ENCODE measurements around the gene PRMT9. TPM values are rescaled to one million over a fixed set of nuclear protein-coding genes. Genes with fewer than 3 reads are reported as not detected.
A peak's percentile ranks its signal among the peaks of the same experiment; 100 is the strongest.

PRMT9 gene
- total and polyA plus RNA-seq, 2 donors (not counting 1 experiment from before 2014, with no cell fraction given) = 5.6 to 11.0 TPM

GRCh38 chr4:147714575-147715401 lies 30.8 kb upstream of the PRMT9 start:
- H3K79me2 ChIP-seq (ENCODE audit: control insufficient read depth, insufficient read depth, low read length) = no peaks in the 10 kb centered on the region
- CTCF ChIA-PET = no interaction called here
- H2AFZ ChIP-seq (ENCODE audit: insufficient read depth, low read depth, low read length, poor library complexity, severe bottlenecking) = no peak overlapping the region
- H3K9ac ChIP-seq (ENCODE audit: low read length) = no peak overlapping the region
- ATAC-seq (ENCODE audit: low read depth) (no peak), DNase-seq (no peak)
- no peaks in the 10 kb centered on the region for H3K4me1 Mint-ChIP-seq
- 100% methylated on average over 4 of the region's 8 CpGs for WGBS (ENCODE audit: insufficient coverage)
- H4K20me1 ChIP-seq (ENCODE audit: control insufficient read depth, insufficient read depth, low read length, poor library complexity, severe bottlenecking) = no peaks in the 10 kb centered on the region
- no peak overlapping the region for H3K4me2 ChIP-seq (replicated peaks; ENCODE audit: low read depth, low read length, poor library complexity, severe bottlenecking)
- no peak overlapping the region for H3K27ac Mint-ChIP-seq
- H3K4me3 Mint-ChIP-seq = no peak overlapping the region
- H3K9me3 ChIP-seq (ENCODE audit: control extremely low read depth in 1 of 3, control insufficient read depth in 2 of 3, insufficient read depth in 1 of 3, low read length in 2 of 3) = no peaks in the 10 kb centered on the region
- POLR2A ChIA-PET = no interaction called here
- TF ChIP-seq CTCF (IDR thresholded peaks at IDR 0.05) (no peak), EZH2 (IDR thresholded peaks at IDR 0.05; ENCODE audit: borderline replicate concordance, insufficient read depth, low read depth, low read length, poor library complexity, severe bottlenecking) (no peak)
- no peak overlapping the region for H3K4me3 ChIP-seq (ENCODE audit: control extremely low read depth in 1 of 5, extremely low read depth in 1 of 5, insufficient read depth in 1 of 5, low read depth in 2 of 5, low read length in 4 of 5)
- H3K27ac ChIP-seq (ENCODE audit: low read length in 2 of 2) = no peak overlapping the region
- H3K27me3 Mint-ChIP-seq = peaks cover 17% of the 10 kb centered on the region
- H3K27me3 ChIP-seq (replicated peaks in 1 of 4; ENCODE audit: control extremely low read depth in 1 of 4, control insufficient read depth in 3 of 4, insufficient read depth in 4 of 4, low read length in 3 of 4) = peaks cover 0 to 4% (median 0%) of the 10 kb centered on the region in 4 experiments
- H3K36me3 ChIP-seq (replicated peaks in 1 of 2; ENCODE audit: control extremely low read depth in 1 of 2, control insufficient read depth in 1 of 2, extremely low read depth in 1 of 2, insufficient read depth in 2 of 2, low read length in 1 of 2) = no peaks in the 10 kb centered on the region
- intact Hi-C loops (cut with micrococcal nuclease) = no loop called here
- H3K9me3 Mint-ChIP-seq (ENCODE audit: insufficient read depth) = no peaks in the 10 kb centered on the region
- no peaks in the 10 kb centered on the region for H3K4me1 ChIP-seq (ENCODE audit: control insufficient read depth in 2 of 2, insufficient read depth in 2 of 2, low read length in 2 of 2)

GRCh38 chr4:147709999-147710398 lies 26.0 kb upstream of the PRMT9 start:
- POLR2A ChIA-PET = no interaction called here
- no CpG with 5 or more reads among the region's 5 CpGs for WGBS (ENCODE audit: insufficient coverage)
- H2AFZ ChIP-seq (ENCODE audit: insufficient read depth, low read depth, low read length, poor library complexity, severe bottlenecking) = peak overlapping the region; percentile 28
- H3K36me3 ChIP-seq (replicated peaks in 1 of 2; ENCODE audit: control extremely low read depth in 1 of 2, control insufficient read depth in 1 of 2, extremely low read depth in 1 of 2, insufficient read depth in 2 of 2, low read length in 1 of 2) = no peaks in the 10 kb centered on the region
- no peaks in the 10 kb centered on the region for H3K27me3 ChIP-seq (replicated peaks in 1 of 4; ENCODE audit: control extremely low read depth in 1 of 4, control insufficient read depth in 3 of 4, insufficient read depth in 4 of 4, low read length in 3 of 4)
- no peak overlapping the region for H3K9ac ChIP-seq (ENCODE audit: low read length)
- Mint-ChIP-seq H3K27me3 (peaks cover 3% of the 10 kb centered on the region), H3K4me3 (no peak overlapping the region), H3K4me1 (peaks cover 2% of the 10 kb centered on the region), H3K9me3 (ENCODE audit: insufficient read depth) (no peaks in the 10 kb centered on the region), H3K27ac (no peak overlapping the region)
- CTCF ChIA-PET = interaction anchor here (1.2 to 6.0 kb wide), 4 partner anchors 19 to 159 kb away, joined by 3 to 44 read pairs (median 4); partner anchors contain the start of gene PRMT9
- H4K20me1 ChIP-seq (ENCODE audit: control insufficient read depth, insufficient read depth, low read length, poor library complexity, severe bottlenecking) = no peaks in the 10 kb centered on the region
- no peaks in the 10 kb centered on the region for H3K4me1 ChIP-seq (ENCODE audit: control insufficient read depth in 2 of 2, insufficient read depth in 2 of 2, low read length in 2 of 2)
- no peaks in the 10 kb centered on the region for H3K79me2 ChIP-seq (ENCODE audit: control insufficient read depth, insufficient read depth, low read length)
- no peak overlapping the region for H3K27ac ChIP-seq (ENCODE audit: low read length in 2 of 2)
- intact Hi-C loops (cut with micrococcal nuclease) = no loop called here
- no peaks in the 10 kb centered on the region for H3K9me3 ChIP-seq (ENCODE audit: control extremely low read depth in 1 of 3, control insufficient read depth in 2 of 3, insufficient read depth in 1 of 3, low read length in 2 of 3)
- TF ChIP-seq EZH2 (IDR thresholded peaks at IDR 0.05; ENCODE audit: borderline replicate concordance, insufficient read depth, low read depth, low read length, poor library complexity, severe bottlenecking) = no peak
- TF ChIP-seq CTCF (IDR thresholded peaks at IDR 0.05) = no peak
- no peak for DNase-seq
- no peak for ATAC-seq (ENCODE audit: low read depth)
- no peak overlapping the region for H3K4me3 ChIP-seq (ENCODE audit: control extremely low read depth in 1 of 5, extremely low read depth in 1 of 5, insufficient read depth in 1 of 5, low read depth in 2 of 5, low read length in 4 of 5)
- no peak overlapping the region for H3K4me2 ChIP-seq (replicated peaks; ENCODE audit: low read depth, low read length, poor library complexity, severe bottlenecking)

Data from B cell (primary cell).